Activated naive CD8-positive, alpha-beta T cell treated with anti-CD3 and anti-CD28 coated beads, Interleukin-2, amount 50 U/mL, for 16 hours (primary cell): Measurements from ENCODE around the gene DYRK1A.

Source experiments
- DNase-seq: peaks from one replicate; pipeline ENCODE4 v3.0.0-alpha.2; 2020; ENCODE audit warnings: low read depth, low spot score

Gene DYRK1A

GRCh38 chr21:37550618-37551330, 184.2 kb downstream of the DYRK1A start:
- DNase-seq = no peak

- no peak for DNase-seq
These were observed 184.9 kb downstream of the DYRK1A start for GRCh38 chr21:37551331-37551992.

- no peak for DNase-seq
These were observed 185.4 kb downstream of the DYRK1A start for GRCh38 chr21:37551993-37552355.

- no peak for DNase-seq
These were observed 186.0 kb downstream of the DYRK1A start for GRCh38 chr21:37552496-37553029.

- DNase-seq = no peak
These were observed 186.5 kb downstream of the DYRK1A start for GRCh38 chr21:37553078-37553481.

- no peak for DNase-seq
These were observed 188.2 kb downstream of the DYRK1A start for GRCh38 chr21:37554661-37555379.

- no peak for DNase-seq
These were observed 189.2 kb downstream of the DYRK1A start for GRCh38 chr21:37555672-37556261.

- DNase-seq = no peak
These were observed 190.8 kb downstream of the DYRK1A start for GRCh38 chr21:37557261-37557950.

GRCh38 chr21:37558676-37559211, 192.2 kb downstream of the DYRK1A start:
- no peak for DNase-seq

- DNase-seq = no peak
These were observed 193.8 kb downstream of the DYRK1A start for GRCh38 chr21:37560385-37560784.

- no peak for DNase-seq
These were observed 194.9 kb downstream of the DYRK1A start for GRCh38 chr21:37561506-37561905.

- no peak for DNase-seq
These were observed 195.7 kb downstream of the DYRK1A start for GRCh38 chr21:37561941-37562919.

GRCh38 chr21:37562920-37563640, 196.5 kb downstream of the DYRK1A start:
- no peak for DNase-seq

GRCh38 chr21:37563641-37564340, 197.2 kb downstream of the DYRK1A start:
- DNase-seq = peak; percentile 82

GRCh38 chr21:37564341-37564923, 197.9 kb downstream of the DYRK1A start:
- DNase-seq = peak; percentile 81

GRCh38 chr21:37564924-37565529, 198.5 kb downstream of the DYRK1A start:
- no peak for DNase-seq

- DNase-seq = no peak
These were observed 199.1 kb downstream of the DYRK1A start for GRCh38 chr21:37565530-37566223.
